T-cell (primary cell): ENCODE data around the gene DYRK2. TPM values are rescaled to one million over a fixed set of nuclear protein-coding genes. Genes with fewer than 3 reads are reported as not detected.

ENCODE experiments used
- ATAC-seq, 4 experiments: fragments of 200-7000 bp in 3 of 4; fragments of 150-1000 bp in 1 of 4; cut with Tn5 transposase; replicated peaks in 1 of 4; 1 replicate in 3 of 4; 2 replicates in 1 of 4; pipeline ENCODE4 v1.10.0; 2021; ENCODE audit warnings: moderate library complexity in 3 of 4, mild to moderate bottlenecking in 2 of 4, moderate number of reproducible peaks in 1 of 4
- CTCF ChIA-PET, 2 donors: fragments of 300-600 bp; sonication (Branson Sonifier 250); formaldehyde crosslinking; loops; one replicate each; lab custom pipeline; 2022; ENCODE audit warnings: antibody characterized with exemption in 2 of 2; lab: Charles Lee
- POLR2A ChIA-PET, 2 donors: fragments of 300-600 bp; sonication (Branson Sonifier 250); formaldehyde crosslinking; loops; one replicate each; lab custom pipeline; 2022; ENCODE audit warnings: antibody characterized with exemption in 2 of 2; lab: Charles Lee
- DNase-seq, 35 experiments: peaks; one replicate each; pipeline versions ENCODE4 v3.0.0 to v3.0.0-alpha.2; 2013 to 2023
- H3K27ac ChIP-seq: one replicate; pipeline ENCODE4 v1.5.1; 2013; ENCODE audit warnings: low read length
- H3K27me3 ChIP-seq, 2 experiments: replicated peaks in 1 of 2; 1 replicate in 1 of 2; 2 replicates in 1 of 2; pipeline versions ENCODE4 v1.6.1 to v1.7.0; 2013; ENCODE audit warnings: low read length in 1 of 2, mixed read lengths in 1 of 2; ENCODE audit not compliant: control insufficient read depth in 2 of 2, insufficient read depth in 2 of 2; ENCODE audit errors: extremely low read depth in 1 of 2
- H3K36me3 ChIP-seq, 2 donors: 1 replicate in 1 of 2; 2 replicates in 1 of 2; pipeline versions ENCODE4 v1.6.1 to v1.7.0; 2013; ENCODE audit warnings: low read length in 1 of 2; ENCODE audit not compliant: control insufficient read depth in 2 of 2, insufficient read depth in 1 of 2; ENCODE audit errors: extremely low read depth in 1 of 2
- H3K4me1 ChIP-seq, 2 experiments: 1 replicate in 1 of 2; 2 replicates in 1 of 2; pipeline versions ENCODE4 v1.6.1 to v1.7.0; 2013; ENCODE audit warnings: low read length in 2 of 2, mixed read lengths in 1 of 2; ENCODE audit not compliant: insufficient read depth in 2 of 2, control insufficient read depth in 1 of 2; ENCODE audit errors: extremely low read depth in 1 of 2
- H3K4me3 ChIP-seq, 2 donors: 1 replicate in 1 of 2; 2 replicates in 1 of 2; pipeline versions ENCODE4 v1.5.1 to v1.7.0; 2013; ENCODE audit warnings: mild to moderate bottlenecking in 2 of 2, low read length in 1 of 2, moderate library complexity in 1 of 2; ENCODE audit not compliant: control insufficient read depth in 1 of 2; ENCODE audit errors: extremely low read depth in 1 of 2
- H3K9me3 ChIP-seq: 2 replicates; pipeline ENCODE4 v1.7.0; 2013
- H3K27ac Mint-ChIP-seq, 2 donors: one replicate each; pipeline ENCODE4 v1.8.0; 2020 to 2021; ENCODE audit warnings: mild to moderate bottlenecking in 2 of 2, mixed read lengths in 2 of 2
- H3K27me3 Mint-ChIP-seq, 2 donors: one replicate each; pipeline ENCODE4 v1.8.0; 2021 to 2022; ENCODE audit warnings: mixed read lengths in 2 of 2
- H3K36me3 Mint-ChIP-seq: one replicate; pipeline ENCODE4 v1.8.0; 2021; ENCODE audit warnings: mixed read lengths
- H3K4me1 Mint-ChIP-seq, 3 donors: one replicate each; pipeline ENCODE4 v1.8.0; 2020 to 2022; ENCODE audit warnings: mixed read lengths in 3 of 3, mild to moderate bottlenecking in 1 of 3
- H3K4me3 Mint-ChIP-seq, 3 donors: one replicate each; pipeline ENCODE4 v1.8.0; 2020 to 2022; ENCODE audit warnings: mild to moderate bottlenecking in 3 of 3, mixed read lengths in 3 of 3, moderate library complexity in 3 of 3
- H3K9me3 Mint-ChIP-seq, 3 donors: one replicate each; pipeline ENCODE4 v1.8.0; 2020 to 2022; ENCODE audit warnings: mixed read lengths in 3 of 3
- WGBS: methylation state at CpG from one replicate; pipeline ENCODE4 v1.1.5; 2013; ENCODE audit warnings: missing lambda C conversion rate; ENCODE audit not compliant: insufficient coverage; 5-methylcytosine and 5-hydroxymethylcytosine counted together
- total RNA-seq, 35 experiments: library from RNA in 6 of 35; stranded (reverse) in 6 of 35; fragments of 120-200 nt in 1 of 35; gene quantifications; one replicate each; pipeline versions ENCODE4 v1.2.1 to v1.2.4 and lab custom pipeline; 2013 to 2026

DYRK2 gene
- total RNA-seq, 5 donors from 2014 or later (not counting 1 experiment from before 2014, with no cell fraction given): 104 to 138 (median 120) TPM

GRCh38 chr12:67651132-67651695, 2.7 kb downstream of the DYRK2 start:
- ChIA-PET CTCF (interaction anchor here in 1 of 2 donors (0.6 to 1.2 kb wide), 2 partner anchors 21 to 383 kb away, joined by 3 to 5 read pairs; no protein-coding TSS in a partner anchor), POLR2A (interaction anchor here in 1 of 2 donors (0.5 kb wide), 1 partner anchor 573 kb away, joined by 3 read pairs; no protein-coding TSS in a partner anchor)
- Mint-ChIP-seq H3K27me3 (no peaks in the 10 kb centered on the region), H3K9me3 (no peaks in the 10 kb centered on the region), H3K36me3 (peaks cover 41% of the 10 kb centered on the region), H3K27ac (peak overlapping the region; percentile 95 to 97), H3K4me1 (peaks cover 62 to 71% (median 69%) of the 10 kb centered on the region in 3 donors), H3K4me3 (peak overlapping the region; percentile 93 to 99 (median 94))
- ATAC-seq (peak; percentile 14 to 37 (median 21)), DNase-seq (peak in 30 of 35 experiments; percentile 9 to 68 (median 36))
- Histone ChIP-seq H3K9me3 (no peaks in the 10 kb centered on the region), H3K4me3 (peak overlapping the region; percentile 92 to 96), H3K36me3 (peaks cover 0 to 25% of the 10 kb centered on the region in 2 donors), H3K27ac (peak overlapping the region; percentile 62), H3K27me3 (no peaks in the 10 kb centered on the region), H3K4me1 (peaks cover 35 to 48% of the 10 kb centered on the region in 2 experiments)
- WGBS: 10% methylated on average over 2 of the region's 5 CpGs

- DNase-seq: no peak
- Mint-ChIP-seq H3K36me3 (peaks cover 65% of the 10 kb centered on the region), H3K4me3 (peak overlapping the region in 2 of 3 donors; percentile 65 to 78), H3K9me3 (no peaks in the 10 kb centered on the region), H3K27me3 (no peaks in the 10 kb centered on the region), H3K4me1 (peaks cover 91 to 93% (median 92%) of the 10 kb centered on the region in 3 donors), H3K27ac (peak overlapping the region; percentile 24)
- Histone ChIP-seq H3K4me3 (no peak overlapping the region), H3K4me1 (peaks cover 35 to 54% of the 10 kb centered on the region in 2 experiments), H3K27ac (no peak overlapping the region), H3K27me3 (no peaks in the 10 kb centered on the region), H3K9me3 (no peaks in the 10 kb centered on the region), H3K36me3 (peaks cover 7 to 54% of the 10 kb centered on the region in 2 donors)
- POLR2A ChIA-PET: no interaction called here
- CTCF ChIA-PET: interaction anchor here (0.5 to 0.6 kb wide), 2 partner anchors 56 to 140 kb away, joined by 3 to 4 read pairs; no protein-coding TSS in a partner anchor
- no peak for ATAC-seq
Measured at GRCh38 chr12:67655829-67656228, 7.3 kb downstream of the DYRK2 start.

GRCh38 chr12:67656251-67656650, 7.7 kb downstream of the DYRK2 start:
- Mint-ChIP-seq H3K27ac (peak overlapping the region; percentile 24 to 48), H3K27me3 (no peaks in the 10 kb centered on the region), H3K4me1 (peaks cover 91 to 94% (median 93%) of the 10 kb centered on the region in 3 donors), H3K9me3 (no peaks in the 10 kb centered on the region), H3K36me3 (peaks cover 64% of the 10 kb centered on the region), H3K4me3 (peak overlapping the region; percentile 14 to 78 (median 22))
- peaks cover 35 to 54% of the 10 kb centered on the region in 2 experiments for H3K4me1 ChIP-seq
- H3K27me3 ChIP-seq: no peaks in the 10 kb centered on the region
- peaks cover 7 to 58% of the 10 kb centered on the region in 2 donors for H3K36me3 ChIP-seq
- no peak overlapping the region for H3K4me3 ChIP-seq
- DNase-seq (no peak), ATAC-seq (no peak)
- CTCF ChIA-PET: no interaction called here
- no peaks in the 10 kb centered on the region for H3K9me3 ChIP-seq
- POLR2A ChIA-PET: interaction anchor here in 1 of 2 donors (0.6 kb wide), 1 partner anchor 23 kb away, joined by 19 read pairs; no protein-coding TSS in a partner anchor
- no peak overlapping the region for H3K27ac ChIP-seq
- 90% methylated on average over 2 of the region's 2 CpGs for WGBS

- H3K36me3 ChIP-seq: peaks cover 7 to 63% of the 10 kb centered on the region in 2 donors
- WGBS: 92% methylated on average over 6 of the region's 8 CpGs
- no peak overlapping the region for H3K4me3 ChIP-seq
- H3K27ac Mint-ChIP-seq: no peak overlapping the region
- H3K27me3 ChIP-seq: no peaks in the 10 kb centered on the region
- peaks cover 98 to 99% (median 99%) of the 10 kb centered on the region in 3 donors for H3K4me1 Mint-ChIP-seq
- no peaks in the 10 kb centered on the region for H3K27me3 Mint-ChIP-seq
- no peak overlapping the region for H3K27ac ChIP-seq
- peaks cover 71% of the 10 kb centered on the region for H3K36me3 Mint-ChIP-seq
- H3K4me3 Mint-ChIP-seq: peak overlapping the region in 1 of 3 donors; percentile 60
- CTCF ChIA-PET: interaction anchor here in 1 of 2 donors (0.5 kb wide), 1 partner anchor 377 kb away, joined by 3 read pairs; no protein-coding TSS in a partner anchor
- H3K9me3 ChIP-seq: no peaks in the 10 kb centered on the region
- H3K9me3 Mint-ChIP-seq: no peaks in the 10 kb centered on the region
- DNase-seq (no peak), ATAC-seq (no peak)
- H3K4me1 ChIP-seq: peaks cover 25 to 45% of the 10 kb centered on the region in 2 experiments
- POLR2A ChIA-PET: no interaction called here
Measured at GRCh38 chr12:67658486-67658885, 9.9 kb downstream of the DYRK2 start.

- Mint-ChIP-seq H3K27ac (peak overlapping the region in 1 of 2 donors; percentile 12), H3K36me3 (peaks cover 70% of the 10 kb centered on the region), H3K4me3 (peak overlapping the region in 2 of 3 donors; percentile 14 to 60), H3K4me1 (peaks cover 98 to 99% (median 99%) of the 10 kb centered on the region in 3 donors), H3K9me3 (no peaks in the 10 kb centered on the region), H3K27me3 (no peaks in the 10 kb centered on the region)
- H3K27ac ChIP-seq: no peak overlapping the region
- H3K36me3 ChIP-seq: peaks cover 7 to 65% of the 10 kb centered on the region in 2 donors
- no CpG with 5 or more reads among the region's 4 CpGs for WGBS
- ATAC-seq: no peak
- H3K9me3 ChIP-seq: no peaks in the 10 kb centered on the region
- no peak overlapping the region for H3K4me3 ChIP-seq
- no peaks in the 10 kb centered on the region for H3K27me3 ChIP-seq
- H3K4me1 ChIP-seq: peaks cover 17 to 38% of the 10 kb centered on the region in 2 experiments
- DNase-seq: no peak
- POLR2A ChIA-PET: interaction anchor here (0.6 kb wide), 2 partner anchors 187 to 340 kb away, joined by 3 to 9 read pairs; no protein-coding TSS in a partner anchor
- CTCF ChIA-PET: no interaction called here
Measured at GRCh38 chr12:67659292-67659691, 10.7 kb downstream of the DYRK2 start.

GRCh38 chr12:67661311-67662021, 12.9 kb downstream of the DYRK2 start:
- H3K27ac Mint-ChIP-seq: peak overlapping the region; percentile 34 to 60

More at GRCh38 chr12:67661311-67662021, 12.9 kb downstream of the DYRK2 start:
- Mint-ChIP-seq H3K36me3 (peaks cover 58% of the 10 kb centered on the region), H3K4me1 (peaks cover 91 to 95% (median 92%) of the 10 kb centered on the region in 3 donors), H3K4me3 (peak overlapping the region in 2 of 3 donors; percentile 22 to 43), H3K27me3 (no peaks in the 10 kb centered on the region), H3K9me3 (no peaks in the 10 kb centered on the region)
- POLR2A ChIA-PET: interaction anchor here in 1 of 2 donors (0.6 to 0.7 kb wide), 2 partner anchors 443 to 529 kb away, joined by 4 to 5 read pairs; no protein-coding TSS in a partner anchor
- ATAC-seq (peak in 2 of 4 experiments; percentile 34 to 36), DNase-seq (no peak)
- Histone ChIP-seq H3K4me1 (peaks cover 16 to 26% of the 10 kb centered on the region in 2 experiments), H3K27ac (no peak overlapping the region), H3K27me3 (no peaks in the 10 kb centered on the region), H3K9me3 (no peaks in the 10 kb centered on the region), H3K36me3 (peaks cover 7 to 46% of the 10 kb centered on the region in 2 donors), H3K4me3 (no peak overlapping the region)
- CTCF ChIA-PET: no interaction called here
- WGBS: no CpG with 5 or more reads among the region's 4 CpGs
